HepG2 (cell line): ENCODE measurements around the gene PITRM1. TPM values are rescaled to one million over a fixed set of nuclear protein-coding genes. Genes with fewer than 3 reads are reported as not detected.

ENCODE experiments used
- ATF6 ChIP-seq: sonication (generic); formaldehyde crosslinking; conservative IDR thresholded peaks from 2 replicates; pipeline ENCODE4 v1.4.0; 2020; ENCODE audit warnings: missing genetic modification reagents
- ETV5 ChIP-seq: IDR thresholded peaks from 2 replicates; pipeline ENCODE4 v1.6.1; 2018; ENCODE audit warnings: missing biosample characterization, missing genetic modification reagents, inconsistent platforms, borderline replicate concordance
- FOXC1 ChIP-seq: sonication (generic); formaldehyde crosslinking; IDR thresholded peaks from 2 replicates; pipeline ENCODE4 v1.8.0; 2022; ENCODE audit warnings: mild to moderate bottlenecking, missing genetic modification reagents, borderline replicate concordance
- GMEB1 ChIP-seq: sonication (generic); formaldehyde crosslinking; IDR thresholded peaks from 2 replicates; pipeline ENCODE4 v1.5.1; 2020; ENCODE audit warnings: missing genetic modification reagents, mild to moderate bottlenecking, borderline replicate concordance
- HINFP ChIP-seq: sonication (generic); formaldehyde crosslinking; IDR thresholded peaks from 2 replicates; pipeline ENCODE4 v1.4.0; 2020; ENCODE audit warnings: low read depth, mild to moderate bottlenecking, missing genetic modification reagents
- MATR3 ChIP-seq: sonication (generic); formaldehyde crosslinking; IDR thresholded peaks from 2 replicates; pipeline ENCODE4 v1.4.0; 2020; ENCODE audit warnings: missing genetic modification reagents
- RORA ChIP-seq: sonication (generic); formaldehyde crosslinking; IDR thresholded peaks from 2 replicates; pipeline ENCODE4 v1.5.0; 2020; ENCODE audit warnings: mild to moderate bottlenecking, missing genetic modification reagents, moderate library complexity
- SMARCE1 ChIP-seq: fragments of 450-650 bp; IDR thresholded peaks from 2 replicates; pipeline ENCODE4 v1.6.1; 2017; ENCODE audit warnings: borderline replicate concordance
- TFAP4 ChIP-seq: sonication (generic); IDR thresholded peaks from 2 replicates; pipeline ENCODE4 v1.6.1; 2016; ENCODE audit warnings: low read depth, borderline replicate concordance
- ZBTB10 ChIP-seq: sonication (generic); formaldehyde crosslinking; IDR thresholded peaks from 2 replicates; pipeline ENCODE4 v1.4.0; 2020; ENCODE audit warnings: missing genetic modification reagents, borderline replicate concordance
- ZNF232 ChIP-seq: sonication (generic); formaldehyde crosslinking; IDR thresholded peaks from 2 replicates; pipeline ENCODE4 v1.4.0; 2020; ENCODE audit warnings: missing genetic modification reagents, borderline replicate concordance
- ZNF30 ChIP-seq: sonication (generic); formaldehyde crosslinking; IDR thresholded peaks from 2 replicates; pipeline ENCODE4 v1.5.0; 2020; ENCODE audit warnings: mild to moderate bottlenecking, missing genetic modification reagents
- ZNF564 ChIP-seq: sonication (generic); formaldehyde crosslinking; IDR thresholded peaks from 2 replicates; pipeline ENCODE4 v1.8.1; 2023; ENCODE audit warnings: mild to moderate bottlenecking, missing genetic modification reagents
- ZNF619 ChIP-seq: sonication (generic); formaldehyde crosslinking; IDR thresholded peaks from 2 replicates; pipeline ENCODE4 v1.4.0; 2020; ENCODE audit warnings: mild to moderate bottlenecking, missing genetic modification reagents
- ZNF839 ChIP-seq: sonication (generic); formaldehyde crosslinking; IDR thresholded peaks from 2 replicates; pipeline ENCODE4 v1.4.0; 2020; ENCODE audit warnings: missing genetic modification reagents, mild to moderate bottlenecking, borderline replicate concordance
- polyA plus RNA-seq, 8 experiments: library from polyadenylated mRNA; depleted of rRNA in 3 of 8; stranded (reverse) in 7 of 8; unstranded in 1 of 8; fragments of >200 nt; fragmentation: Illumina TruSeq in 4 of 8; extraction: Trizol in 4 of 8; gene quantifications; 2 replicates each; pipeline versions ENCODE4 v1.2.1 to v1.2.3, GENCODE V29; 2011 to 2016; ENCODE audit warnings: low read depth in 4 of 8, missing spikeins in 1 of 8, mixed read lengths in 1 of 8; ENCODE audit not compliant: insufficient read depth in 1 of 8
- total RNA-seq, 5 experiments: library from RNA; depleted of rRNA; stranded (reverse); fragments of >200 nt; fragmentation: Illumina TruSeq; extraction: Trizol; gene quantifications; 2 replicates each; pipeline ENCODE4 v1.2.3, GENCODE V29; 2016; ENCODE audit warnings: low read depth in 1 of 5

Gene PITRM1
- total and polyA plus RNA-seq, 2 of the 13 experiments (the other 11 are each of a cell fraction or from before 2014, with no cell fraction given) = 16.4 to 29.0 TPM

GRCh38 chr10:3172446-3173170, at the start of gene PITRM1 (continued):
- TF ChIP-seq ZNF839 (CRISPR knock-in tag) = no peak
- no peak for TF ChIP-seq ETV5 (CRISPR knock-in tag)
- TF ChIP-seq FOXC1 (CRISPR knock-in tag) = 0 out of 2 replicates have a peak, but pooled peaks have one; percentile 51
- no peak for TF ChIP-seq MATR3 (CRISPR knock-in tag)
- TF ChIP-seq ZNF232 (CRISPR knock-in tag) = no peak
- TF ChIP-seq HINFP (CRISPR knock-in tag) = peak; percentile 35; the same call in 1 of the 2 replicates
- no peak for TF ChIP-seq ATF6 (CRISPR knock-in tag)
- no peak for TF ChIP-seq SMARCE1
- TF ChIP-seq GMEB1 (CRISPR knock-in tag) = peak; percentile 92
- no peak for TF ChIP-seq ZBTB10 (CRISPR knock-in tag)
- no peak for TF ChIP-seq ZNF30
- no peak for TF ChIP-seq ZNF619 (CRISPR knock-in tag)
- no peak for TF ChIP-seq RORA
- peak; percentile 66; the same call in 1 of the 2 replicates for TF ChIP-seq TFAP4
- TF ChIP-seq ZNF564 (CRISPR knock-in tag) = peak; percentile 42; the same call in 1 of the 2 replicates
